Stomach smooth muscle (tissue), 2 donors: ENCODE results near the gene SLC22A23.

ENCODE experiments used
- H3K27ac ChIP-seq: one replicate; pipeline ENCODE4 v1.7.0; 2013; ENCODE audit warnings: mild to moderate bottlenecking, low read length, inconsistent platforms
- H3K27me3 ChIP-seq, 2 donors: one replicate each; pipeline ENCODE4 v1.7.0; 2013; ENCODE audit warnings: low read length in 2 of 2; ENCODE audit not compliant: insufficient read depth in 2 of 2, control insufficient read depth in 1 of 2
- H3K36me3 ChIP-seq, 2 donors: one replicate each; pipeline ENCODE4 v1.7.0; 2013; ENCODE audit warnings: low read length in 2 of 2; ENCODE audit not compliant: control insufficient read depth in 2 of 2, insufficient read depth in 2 of 2
- H3K4me1 ChIP-seq: one replicate; pipeline ENCODE4 v1.7.0; 2013; ENCODE audit warnings: low read length; ENCODE audit not compliant: control insufficient read depth, insufficient read depth
- H3K4me3 ChIP-seq, 2 donors: one replicate each; pipeline ENCODE4 v1.7.0; 2013; ENCODE audit warnings: low read length in 2 of 2
- H3K9ac ChIP-seq, 2 donors: one replicate each; pipeline ENCODE4 v1.7.0; 2013; ENCODE audit warnings: low read length in 2 of 2, mild to moderate bottlenecking in 1 of 2
- H3K9me3 ChIP-seq, 2 donors: one replicate each; pipeline ENCODE4 v1.7.0; 2013; ENCODE audit warnings: low read length in 2 of 2; ENCODE audit not compliant: control insufficient read depth in 2 of 2
- donor health status: healthy.
- donor health status: Pancreatic carcinoma.

Gene SLC22A23

GRCh38 chr6:3336859-3337515 is 119.9 kb downstream of the SLC22A23 start:
- H3K27ac ChIP-seq, result no peak overlapping the region
- no peak overlapping the region for H3K9ac ChIP-seq
- no peaks in the 10 kb centered on the region for H3K27me3 ChIP-seq
- no peaks in the 10 kb centered on the region for H3K36me3 ChIP-seq
- H3K9me3 ChIP-seq, result no peaks in the 10 kb centered on the region
- H3K4me3 ChIP-seq, result no peak overlapping the region
- peaks cover 9% of the 10 kb centered on the region for H3K4me1 ChIP-seq

- no peaks in the 10 kb centered on the region for H3K36me3 ChIP-seq
- H3K9ac ChIP-seq, result no peak overlapping the region
- H3K27me3 ChIP-seq, result no peaks in the 10 kb centered on the region
- H3K27ac ChIP-seq, result no peak overlapping the region
- H3K9me3 ChIP-seq, result no peaks in the 10 kb centered on the region
- H3K4me1 ChIP-seq, result peaks cover 9% of the 10 kb centered on the region
- no peak overlapping the region for H3K4me3 ChIP-seq
Observed at GRCh38 chr6:3336066-3336786, 120.6 kb downstream of the SLC22A23 start.

GRCh38 chr6:3335169-3335568 is 121.7 kb downstream of the SLC22A23 start:
- Histone ChIP-seq H3K4me1 (peaks cover 12% of the 10 kb centered on the region), H3K4me3 (no peak overlapping the region), H3K27me3 (no peaks in the 10 kb centered on the region), H3K9me3 (no peaks in the 10 kb centered on the region), H3K36me3 (no peaks in the 10 kb centered on the region), H3K27ac (no peak overlapping the region), H3K9ac (no peak overlapping the region)

GRCh38 chr6:3334555-3334954 is 122.3 kb downstream of the SLC22A23 start:
- Histone ChIP-seq H3K4me1 (peaks cover 18% of the 10 kb centered on the region), H3K4me3 (no peak overlapping the region), H3K36me3 (no peaks in the 10 kb centered on the region), H3K27me3 (no peaks in the 10 kb centered on the region), H3K27ac (no peak overlapping the region), H3K9ac (no peak overlapping the region), H3K9me3 (no peaks in the 10 kb centered on the region)

GRCh38 chr6:3333263-3333662 is 123.6 kb downstream of the SLC22A23 start:
- Histone ChIP-seq H3K36me3 (no peaks in the 10 kb centered on the region), H3K27me3 (no peaks in the 10 kb centered on the region), H3K4me1 (peaks cover 29% of the 10 kb centered on the region), H3K27ac (no peak overlapping the region), H3K9me3 (no peaks in the 10 kb centered on the region), H3K4me3 (no peak overlapping the region), H3K9ac (no peak overlapping the region)

- Histone ChIP-seq H3K27me3 (no peaks in the 10 kb centered on the region), H3K9ac (no peak overlapping the region), H3K4me3 (no peak overlapping the region), H3K36me3 (no peaks in the 10 kb centered on the region), H3K9me3 (no peaks in the 10 kb centered on the region), H3K27ac (no peak overlapping the region), H3K4me1 (peaks cover 29% of the 10 kb centered on the region)
Observed at GRCh38 chr6:3331971-3332370, 124.9 kb downstream of the SLC22A23 start.

- Histone ChIP-seq H3K27ac (no peak overlapping the region), H3K4me1 (peaks cover 29% of the 10 kb centered on the region), H3K9ac (no peak overlapping the region), H3K36me3 (no peaks in the 10 kb centered on the region), H3K9me3 (no peaks in the 10 kb centered on the region), H3K4me3 (no peak overlapping the region), H3K27me3 (no peaks in the 10 kb centered on the region)
Observed at GRCh38 chr6:3331494-3331893, 125.4 kb downstream of the SLC22A23 start.

- Histone ChIP-seq H3K4me1 (peaks cover 35% of the 10 kb centered on the region), H3K4me3 (no peak overlapping the region), H3K27me3 (no peaks in the 10 kb centered on the region), H3K36me3 (no peaks in the 10 kb centered on the region), H3K9me3 (no peaks in the 10 kb centered on the region), H3K27ac (peak overlapping the region; percentile 31), H3K9ac (peak overlapping the region in 1 of 2 donors; percentile 63)
Observed at GRCh38 chr6:3330199-3330598, 126.7 kb downstream of the SLC22A23 start.

- Histone ChIP-seq H3K9ac (peak overlapping the region in 1 of 2 donors; percentile 63), H3K4me1 (peaks cover 34% of the 10 kb centered on the region)
Observed at GRCh38 chr6:3329393-3330051, 127.3 kb downstream of the SLC22A23 start.

GRCh38 chr6:3328796-3329195 is 128.1 kb downstream of the SLC22A23 start:
- Histone ChIP-seq H3K4me3 (peak overlapping the region in 1 of 2 donors; percentile 8), H3K4me1 (peaks cover 34% of the 10 kb centered on the region), H3K27me3 (no peaks in the 10 kb centered on the region), H3K9me3 (no peaks in the 10 kb centered on the region), H3K36me3 (no peaks in the 10 kb centered on the region), H3K9ac (peak overlapping the region in 1 of 2 donors; percentile 52), H3K27ac (no peak overlapping the region)

More at GRCh38 chr6:3329393-3330051, 127.3 kb downstream of the SLC22A23 start:
- Histone ChIP-seq H3K27me3 (no peaks in the 10 kb centered on the region), H3K36me3 (no peaks in the 10 kb centered on the region), H3K9me3 (no peaks in the 10 kb centered on the region), H3K4me3 (peak overlapping the region in 1 of 2 donors; percentile 0), H3K27ac (peak overlapping the region; percentile 31)
